Measurements from ENCODE around the gene VSIG2.
"Not testable (repeated sequence)": the region's sequence is repeated elsewhere in the genome, so short reads cannot be mapped to it uniquely, and the experiment has no call there.

The VSIG2 gene, protein sequence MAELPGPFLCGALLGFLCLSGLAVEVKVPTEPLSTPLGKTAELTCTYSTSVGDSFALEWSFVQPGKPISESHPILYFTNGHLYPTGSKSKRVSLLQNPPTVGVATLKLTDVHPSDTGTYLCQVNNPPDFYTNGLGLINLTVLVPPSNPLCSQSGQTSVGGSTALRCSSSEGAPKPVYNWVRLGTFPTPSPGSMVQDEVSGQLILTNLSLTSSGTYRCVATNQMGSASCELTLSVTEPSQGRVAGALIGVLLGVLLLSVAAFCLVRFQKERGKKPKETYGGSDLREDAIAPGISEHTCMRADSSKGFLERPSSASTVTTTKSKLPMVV

DNA sequence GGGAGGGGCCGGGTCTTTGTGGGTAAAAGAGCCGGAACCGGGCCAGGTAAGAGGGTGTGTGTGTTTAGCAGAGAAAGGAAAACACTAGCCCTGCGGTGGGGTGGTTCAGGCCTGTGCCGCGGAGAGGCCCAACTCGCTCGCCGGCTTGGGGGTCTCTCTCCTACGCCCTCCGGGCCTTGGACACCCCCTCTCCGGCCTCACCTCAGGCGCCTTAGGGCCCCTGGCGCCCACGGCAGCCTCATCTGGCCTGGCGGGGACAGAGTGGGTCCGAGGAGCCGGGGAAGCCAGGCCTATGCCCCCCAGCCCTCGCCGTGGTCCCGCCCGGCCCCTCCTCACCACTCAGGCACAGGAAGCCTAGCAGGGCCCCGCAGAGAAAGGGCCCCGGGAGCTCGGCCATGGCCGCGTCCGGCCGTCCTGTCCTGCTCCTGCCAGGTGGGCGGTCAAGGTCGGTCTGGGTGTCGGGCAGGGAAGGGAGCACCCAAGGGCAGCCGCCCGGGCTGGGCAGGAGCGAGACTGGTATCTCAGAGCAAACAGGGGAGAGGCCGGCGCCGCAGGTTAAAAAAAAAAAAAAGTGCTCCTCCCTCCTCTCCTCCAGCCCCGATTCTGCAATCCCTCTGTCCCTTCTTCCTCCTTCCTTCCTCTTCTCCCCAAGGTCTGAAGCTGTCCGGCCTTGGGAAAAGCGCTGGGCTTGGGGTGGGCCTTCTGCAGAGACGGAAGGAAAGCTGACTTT lies at the start of gene VSIG2:
Gene VSIG2, minus strand, starts transcription at position 515 of the 730 bp plus-strand sequence. Its CDS starts 118 bp downstream, at position 397.
- in situ Hi-C loops (cut with MboI; ENCODE audit: low sequenced_read_pairs), result no loop called here

DNA sequence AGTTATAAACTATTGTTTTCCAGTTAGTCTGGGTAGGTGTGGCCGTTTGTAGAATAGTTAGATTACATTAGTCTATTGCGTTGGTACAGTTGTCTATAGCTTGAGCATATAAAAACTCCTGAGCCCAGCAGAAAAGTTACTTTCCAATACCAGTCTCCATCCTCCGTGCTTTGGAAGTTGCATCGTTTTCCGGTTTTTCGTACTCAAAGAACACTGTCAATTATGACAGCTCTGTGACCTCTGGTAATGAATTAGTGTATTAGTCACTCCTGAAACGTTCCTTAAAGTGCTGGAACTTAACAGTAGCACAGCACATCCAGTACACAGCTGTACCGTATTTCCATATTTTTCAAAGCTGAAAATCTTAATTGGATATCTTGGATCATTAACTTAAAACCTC lies 49.0 kb upstream of the VSIG2 start:
- in situ Hi-C loops (cut with MboI; ENCODE audit: low sequenced_read_pairs), result loop anchor here (25.0 kb wide), 1 partner anchor 389 kb away; the partner anchor contains the start of gene OR8B4

DNA sequence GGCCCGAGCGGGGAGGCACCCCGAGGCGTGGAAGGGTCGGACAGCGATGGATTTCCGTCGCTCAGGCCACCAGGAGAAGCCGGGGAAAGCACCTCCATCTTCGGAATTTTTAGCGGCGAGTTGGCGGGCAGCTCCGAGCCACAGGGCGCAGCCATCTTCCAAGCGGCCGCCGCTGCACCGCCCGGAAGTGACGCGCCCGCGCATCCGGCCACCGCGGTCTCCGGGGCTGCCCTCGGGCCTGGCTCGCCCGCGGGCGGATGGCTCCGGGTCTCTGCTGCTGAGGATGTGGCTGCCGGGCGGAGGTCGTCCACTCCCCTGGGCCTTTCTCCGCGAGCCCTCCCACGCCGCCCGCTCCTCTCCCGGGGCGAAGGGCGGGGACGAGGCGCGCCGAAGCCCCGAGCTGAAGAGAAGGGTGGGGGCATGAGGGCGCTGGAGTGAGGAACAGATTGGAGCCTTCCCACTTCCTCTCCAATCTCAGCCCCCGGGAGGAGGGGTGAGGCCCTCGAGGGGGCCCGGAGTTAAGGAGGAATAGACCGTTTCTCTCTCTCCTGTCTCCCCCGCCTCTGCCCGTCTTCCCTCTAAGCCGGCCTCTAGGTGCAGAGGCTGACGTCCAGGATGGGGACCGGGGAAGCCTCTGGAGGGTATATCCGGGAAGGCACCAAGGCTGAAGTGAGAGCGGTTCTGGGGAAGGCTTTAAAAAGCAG lies 48.3 kb upstream of the VSIG2 start, which contains the start of gene MSANTD2:
Gene MSANTD2, minus strand, starts transcription at position 181 of the 704 bp plus-strand sequence. Its CDS starts 26 bp downstream, at position 155.
- in situ Hi-C loops (cut with MboI; ENCODE audit: low sequenced_read_pairs), result loop anchor here (25.0 kb wide), 1 partner anchor 388 kb away; the partner anchor contains the start of gene OR8B4

DNA sequence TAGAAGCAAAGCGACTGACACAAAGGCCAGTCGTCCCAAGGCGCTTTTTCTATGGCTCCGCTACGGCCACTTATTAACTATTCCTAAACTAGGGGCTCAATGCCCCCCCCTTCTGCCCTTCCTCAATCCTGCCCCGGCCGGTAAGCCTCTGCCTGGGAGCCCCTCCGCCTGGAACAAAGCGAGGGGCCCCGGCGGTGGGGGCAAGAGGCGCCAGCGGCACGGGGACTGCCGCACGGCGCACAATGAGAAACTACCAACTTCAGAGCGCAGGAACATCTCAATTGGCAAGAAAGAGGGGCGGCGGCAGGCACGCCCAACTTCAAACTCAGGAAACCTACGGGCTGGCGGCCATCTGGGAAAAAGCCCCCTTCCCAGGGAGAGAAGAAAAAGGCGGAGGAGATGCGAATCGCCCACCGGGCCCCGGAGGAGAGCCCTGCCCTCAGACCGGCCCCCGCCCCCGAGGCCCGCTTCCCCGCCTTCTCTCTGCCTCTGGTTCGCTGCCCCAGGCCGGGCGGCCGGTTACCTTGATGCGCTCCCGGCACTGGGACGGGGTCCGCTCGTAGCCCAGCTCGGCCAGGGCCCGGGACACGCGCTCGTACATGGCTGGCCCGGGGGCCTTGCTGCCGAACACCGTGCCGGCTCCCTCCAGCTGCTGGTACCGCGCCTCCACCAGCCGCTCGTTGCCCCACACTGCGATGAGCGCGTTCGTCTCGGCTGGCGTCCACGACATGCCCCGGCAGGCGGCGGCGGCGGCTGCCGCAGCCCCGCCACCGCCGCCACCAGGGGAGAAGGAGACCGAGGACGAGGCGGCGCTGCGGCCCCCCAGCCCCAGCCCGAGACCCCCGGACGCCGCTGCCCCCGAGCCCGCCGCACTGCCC lies 47.5 kb upstream of the VSIG2 start:
- in situ Hi-C loops (cut with MboI; ENCODE audit: low sequenced_read_pairs), result loop anchor here (25.0 kb wide), 1 partner anchor 387 kb away; the partner anchor contains the start of gene OR8B4

DNA sequence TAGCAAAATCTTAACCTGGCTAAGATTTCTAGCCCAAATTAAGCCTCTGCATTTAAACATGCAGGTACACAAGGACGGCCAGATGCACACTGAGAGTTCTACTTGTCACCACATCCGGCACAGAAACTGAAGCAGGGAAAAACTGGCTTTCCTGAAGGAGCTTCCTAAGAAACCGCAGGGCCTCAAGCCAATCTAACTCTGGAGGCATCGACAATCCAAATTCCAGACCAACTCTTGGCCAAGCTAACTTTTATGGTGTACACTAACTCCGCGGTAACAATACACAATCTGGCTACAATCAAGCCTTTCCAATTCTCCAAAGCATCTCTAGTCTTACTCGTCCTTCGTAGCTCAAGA lies 46.9 kb upstream of the VSIG2 start:
- in situ Hi-C loops (cut with MboI; ENCODE audit: low sequenced_read_pairs), result no loop called here

DNA sequence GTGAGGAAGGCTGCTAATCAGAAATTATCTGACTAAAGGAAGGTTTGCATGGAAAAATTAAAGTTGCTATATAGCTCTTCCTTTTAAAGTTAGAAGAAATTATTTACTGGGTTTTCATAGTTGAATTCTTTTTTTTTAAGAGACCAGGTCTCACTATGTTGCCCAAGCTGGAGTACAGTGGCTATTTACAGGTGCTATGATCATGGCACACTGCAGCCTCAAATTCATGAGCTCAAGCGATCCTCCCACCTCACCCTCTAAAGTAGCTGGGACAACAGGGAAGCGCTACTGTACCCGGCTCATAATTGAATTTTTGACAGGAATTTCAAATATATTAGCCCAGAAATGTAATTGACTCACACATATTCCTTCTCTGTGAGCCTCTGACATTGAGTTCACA lies 44.3 kb upstream of the VSIG2 start:
- in situ Hi-C loops (cut with MboI; ENCODE audit: low sequenced_read_pairs), result no loop called here

DNA sequence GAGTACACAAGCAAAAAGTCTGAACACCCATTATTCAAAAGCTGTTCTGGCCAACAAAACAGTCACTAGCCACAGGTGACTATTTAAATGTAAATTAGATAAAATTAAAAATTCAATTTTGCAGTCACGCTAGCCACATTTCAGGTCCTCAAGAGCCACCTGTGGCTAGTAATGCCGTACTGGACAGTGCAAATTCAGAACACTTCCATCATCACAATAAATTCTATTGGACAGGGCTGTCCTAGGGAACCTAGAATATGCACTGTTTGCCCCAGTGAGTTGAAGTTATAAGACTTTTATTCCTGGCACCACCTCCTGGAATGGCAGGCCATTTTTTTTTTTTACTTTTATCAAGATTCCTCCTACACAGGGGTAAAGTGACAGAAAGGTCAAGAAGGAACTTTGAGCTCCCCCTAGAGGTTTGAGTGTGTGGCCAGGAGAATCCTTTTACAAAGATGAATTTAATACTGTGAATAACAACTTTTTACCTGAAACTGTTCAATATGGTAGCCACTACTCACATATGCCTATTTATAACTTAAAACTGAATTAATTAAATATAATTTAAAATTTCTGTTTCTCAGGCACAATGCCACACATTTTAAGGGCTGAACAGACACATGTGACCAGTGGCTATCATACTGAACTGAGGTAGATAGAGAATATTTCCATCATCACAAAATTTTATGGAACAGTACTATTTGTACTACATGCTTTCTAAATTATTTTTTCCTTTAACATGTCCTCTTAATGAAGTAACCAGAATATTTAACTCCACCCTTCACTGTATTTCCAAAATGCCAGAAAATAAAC lies 41.6 kb upstream of the VSIG2 start:
- in situ Hi-C loops (cut with MboI; ENCODE audit: low sequenced_read_pairs), result no loop called here

DNA sequence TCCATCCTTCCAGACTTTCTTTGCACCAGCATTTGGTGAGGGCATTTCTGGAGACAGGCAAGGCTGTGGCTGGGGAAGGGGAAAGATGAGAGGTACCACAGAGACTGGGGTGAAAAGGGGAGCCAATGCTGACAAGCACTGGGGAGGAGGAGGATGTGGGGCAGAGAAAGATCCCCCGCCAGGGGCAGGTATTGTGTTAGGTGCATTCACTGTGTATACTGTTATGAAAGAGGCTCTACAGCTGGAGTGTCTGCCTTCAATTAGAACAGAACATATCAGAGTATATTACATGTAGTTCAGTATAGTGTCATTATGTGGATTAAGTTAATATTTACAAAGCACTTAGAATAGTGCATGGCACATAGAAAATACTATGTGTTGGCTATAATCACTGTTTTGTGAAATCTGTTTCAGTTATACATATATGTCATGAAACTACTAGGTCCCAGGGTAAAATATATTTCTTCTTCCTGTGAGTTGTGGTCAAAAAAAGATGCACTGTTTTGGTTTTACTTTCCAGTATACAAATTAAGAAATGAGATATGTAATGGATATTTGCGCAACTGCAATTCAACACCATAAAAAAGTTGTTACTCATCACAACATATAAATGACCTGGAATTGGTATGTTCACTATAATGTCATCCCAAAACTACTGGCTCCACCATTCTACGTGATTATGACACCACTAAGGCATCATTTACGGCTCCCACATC lies 39.7 kb upstream of the VSIG2 start:
- in situ Hi-C loops (cut with MboI; ENCODE audit: low sequenced_read_pairs), result no loop called here

DNA sequence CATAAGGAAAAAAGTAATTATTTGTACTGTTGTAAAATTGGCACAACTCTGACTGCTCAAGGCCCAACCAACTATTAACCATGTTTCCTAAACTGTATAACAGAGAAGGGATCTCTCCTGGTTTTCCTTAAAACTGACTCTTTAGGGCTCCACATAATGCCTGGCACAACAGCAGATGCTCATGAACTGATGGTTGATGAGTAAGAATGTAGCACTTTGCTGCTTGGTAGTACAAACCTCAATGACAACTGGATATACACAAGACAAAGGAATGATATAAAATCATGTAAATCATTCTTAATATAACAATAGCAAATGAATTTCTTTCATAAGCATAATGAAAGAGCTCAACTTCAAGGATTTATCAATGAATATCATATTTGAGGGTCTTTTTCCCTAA lies 36.5 kb upstream of the VSIG2 start:
- in situ Hi-C loops (cut with MboI; ENCODE audit: low sequenced_read_pairs), result no loop called here

DNA sequence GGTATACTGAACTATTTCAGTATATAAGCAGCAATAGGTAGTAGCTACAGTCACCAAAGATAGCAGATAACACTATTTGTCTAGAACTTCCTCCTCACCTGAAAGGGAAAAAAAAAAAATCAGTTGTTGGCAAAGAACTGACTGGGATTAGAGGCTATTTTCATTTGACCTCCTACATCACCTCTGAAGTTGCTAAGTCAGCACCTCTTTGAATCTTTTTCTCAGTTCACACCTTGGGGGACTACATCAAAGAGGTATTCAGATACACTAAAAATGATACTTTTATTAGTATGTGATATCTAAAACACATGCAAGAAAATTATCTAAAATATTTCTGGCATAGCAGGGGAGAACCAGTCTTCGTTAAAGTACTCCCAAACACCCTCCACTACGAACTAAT lies 32.0 kb upstream of the VSIG2 start:
- in situ Hi-C loops (cut with MboI; ENCODE audit: low sequenced_read_pairs), result no loop called here

DNA sequence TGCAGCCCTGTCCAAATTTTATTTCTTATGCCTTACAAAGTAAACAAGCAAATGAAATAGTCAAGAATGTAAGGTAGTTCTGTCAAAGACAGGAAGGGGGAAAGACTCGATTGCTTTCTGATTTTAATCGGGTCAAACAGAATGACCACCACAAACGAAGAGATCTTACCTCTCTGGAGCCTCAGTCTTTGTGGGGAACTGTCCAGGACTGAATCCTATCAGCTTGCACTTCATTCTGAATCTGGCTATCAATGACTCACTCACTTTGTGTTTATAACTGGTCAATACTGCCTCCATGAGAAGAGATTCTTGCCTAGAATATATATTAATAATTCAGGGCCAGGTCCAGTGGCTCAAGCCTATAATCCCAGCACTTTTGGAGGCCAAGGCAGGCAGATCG lies 30.9 kb upstream of the VSIG2 start:
- in situ Hi-C loops (cut with MboI; ENCODE audit: low sequenced_read_pairs), result no loop called here

DNA sequence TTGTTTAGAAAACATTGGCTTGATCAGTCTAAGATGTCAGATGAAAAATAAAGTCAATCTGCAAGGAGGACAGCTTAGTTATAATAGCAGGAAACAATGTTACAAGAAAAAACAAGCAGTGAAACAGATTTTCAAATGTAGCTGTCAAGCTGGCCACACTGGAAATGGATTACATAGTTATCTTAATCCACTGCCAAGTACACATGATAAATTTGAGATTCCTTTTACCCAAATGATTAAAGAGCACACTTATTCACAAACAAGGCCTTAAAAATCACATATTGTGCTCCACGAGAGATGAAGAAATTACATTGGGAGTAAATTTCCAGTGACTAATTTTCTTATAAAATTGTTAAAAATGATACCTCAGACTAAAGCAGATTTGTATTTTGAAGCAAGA lies 27.5 kb upstream of the VSIG2 start:
- in situ Hi-C loops (cut with MboI; ENCODE audit: low sequenced_read_pairs), result no loop called here

DNA sequence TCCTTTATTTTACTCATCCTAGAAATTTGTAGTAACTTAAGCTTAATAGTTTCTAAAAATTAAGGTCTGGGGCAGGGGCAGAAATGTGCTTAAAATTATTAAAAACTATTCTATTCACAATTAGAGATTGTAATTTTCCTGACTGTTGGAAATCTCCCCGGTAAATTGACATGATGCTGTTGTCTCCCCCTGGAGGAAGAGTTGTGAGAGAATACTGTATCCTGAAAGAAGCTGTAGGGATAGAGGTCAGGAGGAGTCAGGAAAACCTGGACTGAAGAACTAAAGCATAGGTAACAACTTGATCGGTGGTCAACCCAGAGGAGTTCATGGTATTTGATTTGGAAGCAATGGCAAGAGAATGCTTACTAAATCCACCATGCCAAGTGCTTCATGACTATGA lies 26.2 kb upstream of the VSIG2 start:
- in situ Hi-C loops (cut with MboI; ENCODE audit: low sequenced_read_pairs), result no loop called here

DNA sequence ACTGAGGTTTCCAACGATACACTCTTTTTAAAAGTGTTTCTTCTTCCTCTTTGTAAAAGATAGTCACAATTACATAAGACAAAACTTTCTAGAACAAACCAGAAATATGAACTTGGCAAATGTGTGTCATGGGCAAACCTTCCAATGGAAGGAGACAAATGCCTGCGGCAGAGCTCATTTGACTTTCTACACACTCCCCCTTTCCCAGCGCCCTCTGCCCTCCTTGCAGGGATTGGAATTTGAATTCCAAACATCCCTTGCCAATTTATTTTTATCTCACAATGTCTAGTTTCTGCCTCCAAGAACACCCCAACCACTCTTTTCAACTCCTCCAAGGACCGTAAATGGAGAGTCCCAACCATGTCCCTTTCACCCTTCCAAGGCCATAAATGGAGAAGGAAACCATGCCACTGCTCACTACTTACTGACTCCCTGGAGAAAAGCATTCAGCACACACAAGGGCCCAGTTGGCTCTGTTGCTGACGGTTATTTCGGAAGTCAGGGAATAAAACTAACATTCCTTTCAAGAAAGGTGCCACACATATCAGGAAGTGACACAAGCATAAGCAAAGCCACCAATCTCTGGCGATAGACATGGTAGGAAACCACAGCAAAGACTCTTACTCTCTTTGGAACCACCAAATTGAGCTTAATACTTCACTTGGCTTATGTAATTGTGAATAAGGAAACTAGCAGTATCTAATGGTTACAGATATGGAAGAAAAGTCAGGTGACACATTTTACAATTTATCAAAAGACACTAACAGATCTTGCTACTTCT lies 25.0 kb upstream of the VSIG2 start:
- in situ Hi-C loops (cut with MboI; ENCODE audit: low sequenced_read_pairs), result no loop called here

DNA sequence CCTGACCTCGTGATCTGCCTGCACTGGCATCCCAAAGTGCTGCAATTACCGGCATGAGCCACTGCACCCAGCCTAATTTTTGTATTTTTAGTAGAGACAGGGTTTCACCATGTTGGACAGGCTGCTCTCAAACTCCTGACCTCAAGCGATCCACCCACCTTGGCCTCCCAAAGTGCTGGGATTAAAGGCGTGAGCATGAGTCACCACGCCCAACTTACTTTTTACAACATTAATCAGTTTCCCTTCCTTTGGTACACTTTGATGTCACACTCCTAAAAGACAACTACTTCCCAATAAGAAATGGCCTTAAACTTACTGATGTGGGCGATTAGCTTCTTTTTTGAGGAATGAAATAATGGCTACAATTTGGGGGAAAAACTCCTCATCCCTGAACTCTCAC lies 18.9 kb upstream of the VSIG2 start:
- in situ Hi-C loops (cut with MboI; ENCODE audit: low sequenced_read_pairs), result not testable (repeated sequence)

DNA sequence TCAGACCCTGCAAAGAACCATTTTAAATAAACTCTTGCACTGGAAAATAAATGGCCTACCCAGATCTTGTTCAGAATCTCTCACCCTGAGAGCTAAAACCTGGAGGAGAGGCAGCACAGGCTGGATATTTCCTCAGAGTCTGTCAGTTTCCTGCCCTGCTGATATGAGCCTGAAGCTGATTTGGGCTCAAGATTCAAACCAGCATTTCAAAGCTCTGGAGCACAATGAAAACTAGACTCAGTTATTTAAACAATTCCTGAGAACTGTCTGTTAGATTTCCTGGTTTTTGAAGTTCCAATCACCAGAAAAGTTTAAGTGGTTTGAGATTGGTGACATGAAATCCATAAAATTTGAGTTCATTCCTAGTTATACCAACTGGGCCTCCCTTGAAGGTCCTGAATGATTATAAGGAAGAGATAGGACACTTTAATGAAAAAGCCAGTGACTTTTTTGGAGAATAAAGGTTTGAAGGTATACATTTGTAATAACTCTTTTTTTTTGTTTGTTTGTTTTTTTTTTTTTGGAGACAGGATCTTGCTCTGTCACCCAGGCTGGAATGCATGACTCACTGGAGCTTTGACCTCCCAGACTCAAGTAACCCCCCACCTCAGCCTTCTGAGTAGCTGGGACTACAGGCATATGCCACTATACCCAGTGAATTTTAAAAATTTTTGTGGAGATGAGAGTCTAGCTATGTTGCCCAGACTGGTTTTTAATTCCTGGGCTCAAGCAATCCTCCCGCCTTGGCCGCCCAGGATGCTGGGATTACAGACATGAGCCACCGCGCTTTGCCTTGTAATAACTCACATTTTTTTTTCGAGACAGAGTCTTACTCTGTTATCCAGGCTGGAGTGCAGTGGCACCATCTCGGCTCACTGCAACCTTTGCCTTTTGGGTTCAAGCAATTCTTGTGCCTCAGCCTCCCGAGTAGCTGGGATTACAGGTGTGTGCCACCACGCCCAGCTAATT lies 18.0 kb upstream of the VSIG2 start:
- in situ Hi-C loops (cut with MboI; ENCODE audit: low sequenced_read_pairs), result no loop called here

DNA sequence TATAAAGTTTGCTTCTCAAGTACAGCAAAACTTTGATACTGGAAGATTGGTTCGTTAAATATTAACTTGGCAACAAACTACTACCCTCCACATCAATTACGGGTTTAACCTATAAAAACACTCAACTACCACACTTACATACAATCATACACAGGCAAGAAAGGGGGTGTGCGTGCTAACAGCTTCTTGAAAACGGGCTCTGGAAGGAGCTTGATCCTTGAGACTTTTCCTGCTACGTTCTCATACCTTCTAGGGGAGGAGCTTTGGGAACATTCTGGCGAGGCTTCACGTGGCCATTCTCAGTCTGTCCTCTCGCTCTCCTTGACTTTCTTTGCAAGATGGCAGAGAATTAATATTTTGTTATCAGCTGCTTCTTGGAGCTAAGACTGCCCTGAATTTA lies 16.9 kb upstream of the VSIG2 start:
- in situ Hi-C loops (cut with MboI; ENCODE audit: low sequenced_read_pairs), result no loop called here
